OCI-M1 (cell line): ENCODE data around the gene TOX2.

Source experiments
- DNase-seq: peaks from one replicate; lab custom pipeline; 2025; lab: John Stamatoyannopoulos, UW

TOX2 gene

DNA sequence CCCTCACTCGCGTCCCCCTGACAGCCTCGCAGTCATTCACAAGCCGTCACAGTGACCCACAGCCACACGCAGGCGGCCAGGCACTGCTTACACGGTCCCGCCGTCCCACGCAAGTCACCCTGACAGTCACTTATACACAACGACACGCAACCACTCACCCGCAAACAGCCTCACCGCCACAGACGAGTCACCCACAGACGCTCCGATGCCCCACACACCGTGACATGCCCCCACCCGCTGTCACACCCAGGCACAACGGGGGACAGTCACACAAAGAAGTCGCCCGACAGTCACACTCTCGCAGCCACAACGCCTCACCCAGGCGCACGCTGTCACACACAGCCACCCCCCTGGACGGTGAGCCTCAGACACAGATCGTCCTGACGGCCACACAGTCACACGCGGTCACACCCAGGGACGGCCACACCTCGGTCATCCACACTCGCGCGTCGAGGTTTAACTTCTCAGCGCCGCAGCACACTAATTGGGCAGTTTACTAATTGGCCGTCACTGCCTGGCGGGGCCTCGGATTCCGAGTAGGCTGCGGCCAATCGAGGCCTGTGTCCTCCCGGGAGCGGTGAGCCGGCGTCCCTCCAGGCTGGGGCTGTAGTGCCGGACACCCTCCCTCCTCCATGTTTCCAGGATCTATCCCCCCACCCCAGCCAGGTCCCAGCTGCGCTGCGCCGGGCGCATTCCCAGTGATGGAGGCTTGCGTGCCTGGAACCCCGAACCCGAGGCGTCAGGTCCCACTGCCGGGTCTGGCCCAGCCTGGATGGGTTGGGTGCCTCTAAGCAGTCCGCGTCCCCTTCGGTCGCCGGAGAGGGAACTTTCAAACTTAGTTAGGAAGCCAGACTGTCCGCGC, 790 bp downstream of the TOX2 start:
- no peak for DNase-seq

DNA sequence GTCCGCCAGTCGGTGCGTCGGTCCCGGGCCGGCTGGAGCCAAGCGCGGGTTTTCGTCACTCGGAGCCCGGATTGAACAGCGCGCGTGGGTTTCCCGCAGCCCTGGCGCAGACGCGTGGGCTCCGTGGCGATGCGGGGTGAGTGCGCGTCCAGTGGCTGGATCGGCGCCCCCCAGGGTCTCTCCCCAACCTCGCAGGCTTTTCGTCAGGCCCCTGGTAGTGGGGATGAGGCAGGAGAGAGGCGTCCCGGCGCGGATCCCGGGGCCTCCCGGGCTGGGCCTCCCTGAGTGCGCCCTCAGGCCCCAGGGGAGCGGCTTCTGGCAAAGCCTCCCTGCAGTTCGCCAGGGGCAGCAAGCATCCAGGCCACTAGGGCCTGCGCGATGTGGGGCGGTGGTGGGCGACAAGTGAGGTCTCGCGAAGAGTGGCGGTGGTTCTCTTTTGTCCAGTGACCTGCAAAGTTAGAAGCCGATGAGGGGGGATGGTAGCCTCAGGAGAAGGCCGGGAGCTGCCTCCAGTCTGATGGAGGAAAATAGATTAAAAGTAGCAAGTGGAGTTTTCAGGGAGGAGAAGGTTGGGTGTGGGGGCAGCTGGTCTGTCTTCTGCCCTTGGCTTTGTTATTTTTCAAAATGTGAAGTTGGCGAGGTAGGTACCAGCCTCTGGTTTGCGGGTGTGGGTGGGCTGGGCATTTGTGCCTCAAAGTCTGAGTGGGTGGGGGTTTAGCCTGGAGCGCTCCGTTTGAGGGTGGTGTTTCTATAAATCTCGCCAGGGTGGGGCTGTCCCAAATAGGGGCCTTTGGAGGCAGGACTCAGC, 1.6 kb downstream of the TOX2 start:
- no peak for DNase-seq

DNA sequence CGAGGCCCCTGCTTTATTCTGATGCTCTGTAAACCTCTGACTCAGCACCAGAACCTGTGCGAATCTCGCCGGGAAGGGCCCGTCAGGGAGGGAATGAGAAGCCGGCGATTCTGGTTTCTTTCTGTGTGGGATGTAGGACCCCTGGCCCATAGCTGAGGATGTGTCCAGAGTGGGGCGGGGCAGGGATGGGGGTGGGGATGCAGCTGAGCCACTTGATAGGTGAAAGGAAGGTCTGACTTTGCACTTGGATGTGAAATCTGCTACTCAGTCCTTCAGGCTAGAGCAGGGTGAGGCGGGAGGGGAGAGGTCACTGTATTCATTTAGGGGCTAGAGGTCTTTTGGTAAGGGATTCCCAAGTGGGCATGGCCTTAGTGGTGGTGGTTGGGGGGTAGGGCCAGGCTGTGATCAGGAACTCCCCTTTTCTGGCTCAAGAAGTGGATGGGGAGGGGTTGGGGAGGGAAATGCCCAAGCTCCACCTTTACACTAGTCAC, 2.3 kb downstream of the TOX2 start:
- DNase-seq: no peak

DNA sequence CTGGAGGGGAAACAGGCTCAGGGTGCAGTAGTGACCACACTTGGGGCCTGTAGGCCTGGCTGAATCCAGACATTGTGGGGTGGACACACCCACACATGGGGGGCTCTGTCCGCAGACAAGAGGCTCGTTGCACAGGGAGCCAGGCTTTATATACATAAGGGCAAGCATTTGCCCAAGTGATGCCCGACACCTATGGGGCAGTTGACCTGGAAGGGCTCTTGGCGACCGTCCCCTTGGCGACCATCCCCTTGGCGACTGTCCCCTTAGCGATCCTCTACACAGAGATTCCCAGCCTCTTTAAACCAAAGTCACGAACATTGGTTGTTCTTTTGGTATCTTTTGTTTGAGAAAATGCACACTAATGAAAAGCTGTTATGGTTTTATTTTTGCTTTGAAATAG, 2.7 kb downstream of the TOX2 start:
- no peak for DNase-seq

DNA sequence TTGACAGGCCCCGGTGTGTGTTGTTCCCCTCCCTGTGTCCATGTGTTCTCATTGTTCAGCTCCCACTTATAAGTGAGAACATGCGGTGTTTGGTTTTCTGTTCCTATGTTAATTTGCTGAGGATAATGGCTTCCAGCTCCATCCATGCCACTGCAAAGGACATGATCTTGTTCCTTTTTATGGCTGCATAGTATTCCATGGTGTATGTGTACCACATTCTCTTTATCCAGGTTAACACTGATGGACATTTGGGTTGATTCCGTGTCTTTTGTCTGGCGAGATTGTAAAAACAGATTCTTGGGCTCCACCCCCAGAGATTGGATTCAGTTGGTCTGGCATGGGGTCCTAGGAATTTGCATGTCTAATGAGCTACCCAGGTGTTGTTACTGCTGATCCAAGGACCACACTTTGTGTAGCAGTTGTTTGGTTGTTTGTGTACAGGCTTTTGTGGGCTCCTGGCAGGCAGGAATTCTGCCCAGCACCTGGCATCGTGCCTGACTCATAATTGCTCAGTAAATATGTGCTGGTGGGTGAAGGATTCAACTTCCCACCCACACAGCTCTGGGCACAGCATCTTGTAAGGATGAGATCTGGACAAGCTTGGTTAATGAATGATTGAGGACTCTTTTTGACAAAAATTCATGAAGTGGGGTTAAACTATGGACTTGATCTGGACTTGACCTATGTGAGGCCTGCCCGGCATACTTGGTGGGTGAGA, 5.2 kb downstream of the TOX2 start:
- DNase-seq: no peak

DNA sequence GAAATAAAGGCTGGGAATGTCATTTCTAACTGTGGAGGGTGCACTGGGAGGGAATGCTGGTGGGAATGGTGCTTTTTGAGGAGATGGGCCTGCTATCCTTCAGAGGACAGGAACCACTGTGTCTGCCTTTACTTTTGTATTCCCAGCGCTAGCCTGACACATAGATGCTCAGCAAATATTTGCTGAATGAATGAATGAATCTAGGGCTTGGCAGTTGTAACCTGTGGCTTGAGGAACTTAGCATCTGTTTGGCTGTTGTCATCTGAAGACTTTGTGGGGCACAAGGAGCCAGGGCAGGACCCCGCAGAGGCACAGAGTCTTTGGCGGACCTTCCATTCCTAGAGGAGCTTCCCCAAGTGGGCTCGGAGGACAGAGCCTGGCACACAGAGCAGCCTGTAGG, 6.1 kb downstream of the TOX2 start:
- DNase-seq: no peak

DNA sequence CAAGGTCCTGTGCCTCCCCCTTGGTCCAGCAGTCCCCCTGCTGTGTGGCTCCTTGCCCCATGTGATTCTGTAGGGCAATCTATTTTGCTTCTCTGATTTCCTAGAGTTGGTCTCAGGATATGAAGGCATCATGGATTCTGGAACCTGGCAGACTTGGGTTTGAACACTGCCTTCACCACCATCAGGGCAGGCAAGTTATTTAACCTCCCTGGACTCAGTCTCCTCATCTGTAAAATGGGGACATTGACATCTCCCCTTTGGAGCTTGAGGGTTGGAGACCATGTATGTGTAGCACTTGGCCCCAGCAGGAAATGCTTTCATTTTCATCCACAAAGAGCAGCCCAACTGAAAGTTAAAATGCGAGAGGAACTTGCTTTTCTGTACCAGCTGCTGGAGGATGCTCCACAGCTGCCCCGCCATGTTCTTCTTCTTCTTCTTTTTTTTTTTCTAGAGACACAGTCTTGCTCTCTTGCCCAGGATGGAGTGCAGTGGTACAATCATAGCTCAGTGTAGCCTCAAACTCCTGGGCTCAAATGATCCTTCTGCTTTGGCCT, 6.7 kb downstream of the TOX2 start:
- no peak for DNase-seq

DNA sequence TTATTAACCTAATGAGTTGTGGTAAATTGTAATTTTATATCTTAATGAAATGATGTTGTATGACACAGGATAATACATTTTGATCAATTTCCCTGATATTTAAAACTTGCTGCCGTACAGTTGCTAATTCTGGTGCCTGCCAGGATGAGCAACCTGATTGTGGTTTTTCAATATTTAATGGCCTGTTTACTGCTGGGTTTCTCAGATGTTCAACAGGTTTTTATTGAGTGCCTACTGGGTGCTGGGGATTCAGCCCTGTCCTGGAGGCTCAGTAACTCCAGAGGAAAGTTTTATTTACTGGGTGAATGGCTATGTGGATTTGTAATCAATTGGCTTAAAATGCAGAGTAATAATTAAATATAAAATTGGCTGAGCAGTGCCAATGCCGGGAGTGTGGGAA, 8.0 kb downstream of the TOX2 start:
- DNase-seq: no peak

DNA sequence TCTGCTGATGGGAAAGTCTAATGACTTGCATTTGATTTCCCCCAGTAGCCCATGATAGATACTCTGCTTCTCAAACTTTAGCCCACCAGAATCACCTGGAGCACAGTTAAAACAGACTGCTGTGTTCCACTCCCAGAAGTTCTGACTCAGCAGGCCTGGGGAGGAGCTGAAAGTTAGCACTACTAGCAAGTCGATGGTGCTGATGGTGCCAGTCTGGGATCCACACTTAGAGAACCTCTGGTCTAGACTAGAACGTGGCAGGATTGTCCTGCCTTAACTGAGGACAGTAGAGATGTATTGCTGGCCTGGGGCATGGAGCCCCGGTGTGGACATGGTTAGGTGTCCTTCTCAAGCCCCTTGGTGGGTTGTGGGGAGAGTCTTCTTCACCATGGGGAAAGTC, 8.7 kb downstream of the TOX2 start:
- DNase-seq: no peak

DNA sequence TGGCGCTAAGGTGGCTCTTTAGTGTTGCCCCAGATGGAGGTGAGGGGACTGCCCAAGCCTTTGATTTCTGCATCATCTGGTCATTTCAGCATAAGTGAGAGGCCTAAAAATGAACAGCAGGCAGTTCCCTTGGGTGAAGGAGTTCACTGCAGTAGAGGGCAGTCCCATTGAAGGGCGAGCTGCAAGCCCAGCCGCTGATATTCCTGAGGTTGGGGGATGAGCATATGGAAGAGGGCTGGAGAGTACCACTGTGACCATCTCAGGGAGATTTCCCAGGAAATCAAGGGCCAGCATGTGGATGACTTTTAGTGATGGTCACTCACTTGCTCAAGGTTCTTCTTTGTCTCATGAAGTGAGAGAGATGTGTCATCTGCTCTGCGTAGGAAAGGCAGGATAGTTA, 9.3 kb downstream of the TOX2 start:
- DNase-seq: no peak

DNA sequence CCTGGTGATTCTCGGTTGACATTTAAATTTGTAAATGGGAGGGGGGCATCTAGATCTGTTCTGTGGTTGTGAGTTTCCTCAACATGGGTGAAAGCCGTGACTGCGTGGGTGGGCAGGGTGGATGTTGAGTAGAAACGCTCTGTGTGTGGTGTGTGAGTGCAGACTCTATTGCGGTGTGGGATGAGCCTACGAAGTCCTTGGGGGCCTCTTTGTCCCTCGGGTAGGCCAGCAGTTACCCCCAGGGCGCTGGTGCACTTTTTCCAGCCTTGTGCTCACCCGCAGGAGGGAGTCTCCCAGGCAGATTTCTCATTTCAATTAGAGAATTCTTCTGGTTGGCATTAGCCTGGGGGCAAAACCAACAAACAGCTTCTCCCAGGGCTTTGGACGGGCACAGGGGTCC, 10.6 kb downstream of the TOX2 start:
- DNase-seq: no peak

DNA sequence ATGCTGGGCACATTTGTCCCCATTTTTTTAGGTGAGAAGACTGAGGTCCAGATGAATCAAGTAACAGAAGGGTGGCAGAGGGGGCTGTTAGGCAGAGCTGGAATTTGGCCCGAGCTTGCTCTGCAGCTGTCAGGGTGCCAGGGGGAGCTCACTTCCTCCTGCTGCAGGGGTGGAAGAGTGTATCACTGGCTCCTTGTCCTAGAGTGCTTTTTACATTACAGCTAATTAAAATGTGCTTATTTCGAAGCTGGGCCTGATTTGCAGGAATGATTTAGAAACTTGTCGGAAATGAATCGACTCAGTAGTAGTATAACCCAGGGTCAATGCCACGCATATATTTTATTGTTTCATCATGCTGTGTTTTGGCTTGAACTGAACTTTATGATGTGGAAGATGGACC, 11.1 kb downstream of the TOX2 start:
- peak; percentile 27 for DNase-seq

DNA sequence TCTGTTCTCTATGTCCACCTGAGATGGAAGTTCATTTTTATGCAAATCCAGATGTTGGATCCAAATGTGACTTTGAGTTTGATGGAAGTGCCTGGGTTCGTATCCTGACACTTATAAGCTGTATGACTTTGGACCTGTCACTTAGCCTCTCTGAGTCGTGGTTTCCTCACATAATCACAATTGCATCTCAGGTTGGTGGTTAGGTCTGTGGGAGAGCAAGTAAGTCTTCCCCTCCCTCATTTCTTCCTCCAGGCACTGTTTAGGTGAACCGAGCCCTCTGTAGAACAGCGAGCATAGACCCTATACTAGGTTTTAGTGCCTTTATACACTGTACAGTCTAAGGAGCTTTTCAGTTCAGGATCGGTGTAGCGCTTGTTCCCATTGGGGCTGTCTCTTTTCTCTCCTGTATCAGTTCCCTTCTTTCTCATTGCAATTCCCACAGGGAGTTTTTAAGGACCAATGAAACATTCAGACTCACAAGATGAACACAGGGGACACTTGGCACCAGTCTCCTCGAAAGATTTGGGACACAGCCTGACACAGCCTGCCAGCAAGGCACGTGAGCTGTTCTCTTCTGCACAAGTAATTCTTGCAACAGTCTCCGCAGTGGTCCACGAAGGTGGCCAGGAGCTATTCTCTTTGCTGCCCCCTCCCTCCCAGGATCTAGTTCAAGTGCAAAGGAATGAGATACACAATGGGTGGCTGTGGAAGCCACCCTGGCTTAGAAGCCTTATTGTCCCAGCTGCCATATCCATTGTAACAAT, 11.8 kb downstream of the TOX2 start:
- DNase-seq: no peak

DNA sequence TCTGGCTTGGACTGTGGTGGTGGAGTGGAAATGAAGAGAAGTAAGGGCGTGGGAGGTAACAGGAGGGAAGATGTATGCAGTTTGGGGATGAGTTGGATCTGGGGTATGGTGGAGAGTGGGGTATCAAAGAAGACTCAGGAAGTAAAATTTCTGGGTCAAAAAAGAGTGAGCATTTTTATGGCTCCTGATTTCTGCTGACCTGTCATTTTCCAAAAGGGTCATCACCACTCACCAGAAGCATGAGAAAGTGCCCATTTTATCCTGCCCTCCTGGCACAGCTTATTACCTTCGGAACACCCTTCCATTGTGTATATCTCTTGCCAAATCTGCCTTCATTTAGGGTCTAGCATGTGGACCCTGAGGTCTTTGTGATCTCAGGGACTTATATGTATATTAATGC, 17.3 kb downstream of the TOX2 start:
- DNase-seq: no peak

DNA sequence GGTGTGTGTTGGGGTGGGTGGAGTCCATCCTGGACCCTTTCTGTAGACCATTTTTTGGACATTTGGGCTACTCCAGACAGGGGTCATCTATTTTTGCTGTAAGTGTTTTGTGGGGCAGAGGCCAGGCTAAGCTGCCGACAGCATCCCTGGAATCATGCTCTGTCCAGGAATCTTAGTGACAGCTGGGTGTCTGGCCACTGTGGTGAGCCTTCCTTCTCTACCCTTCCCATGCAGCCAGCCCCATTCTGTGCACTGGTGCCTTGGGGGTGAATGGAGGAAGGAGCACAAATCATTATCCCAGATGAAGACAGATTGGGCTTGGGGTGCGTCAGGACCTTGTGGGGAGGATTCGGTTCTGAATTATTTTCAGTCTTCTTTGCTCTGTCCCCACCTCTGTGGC, 20.2 kb downstream of the TOX2 start:
- DNase-seq: no peak

DNA sequence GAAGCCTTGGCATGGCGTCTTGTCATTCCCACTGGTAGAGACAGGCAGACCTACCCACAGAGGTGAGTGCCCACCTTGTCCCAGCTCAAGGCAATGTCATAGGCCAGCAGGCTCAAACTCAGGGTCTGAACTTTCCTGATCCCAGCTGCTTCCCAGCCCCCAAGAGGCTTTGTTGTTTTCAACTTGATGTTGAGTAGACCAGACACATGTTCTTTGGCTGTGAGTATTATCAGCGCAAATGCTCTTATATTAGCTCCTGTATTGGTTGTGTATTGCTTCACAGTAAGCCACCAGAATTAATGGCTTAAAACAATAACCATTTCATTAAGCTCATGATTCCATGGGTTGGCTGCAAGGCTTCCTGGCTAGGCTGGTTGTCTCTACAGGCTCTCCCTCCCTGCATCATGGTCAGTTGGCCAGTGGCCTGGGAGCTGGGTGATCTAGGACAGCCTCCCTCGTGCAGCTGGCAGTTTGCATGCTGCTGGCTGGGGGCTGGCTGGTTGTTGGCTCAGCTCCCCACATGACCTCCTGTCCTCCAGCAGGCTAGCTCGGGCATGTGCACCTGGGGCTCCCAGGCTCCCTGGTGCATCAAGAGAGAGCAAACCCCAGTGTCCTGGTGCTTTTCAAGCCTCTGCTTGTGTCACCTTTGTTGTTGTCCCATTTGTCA, 21.6 kb downstream of the TOX2 start:
- DNase-seq: no peak

DNA sequence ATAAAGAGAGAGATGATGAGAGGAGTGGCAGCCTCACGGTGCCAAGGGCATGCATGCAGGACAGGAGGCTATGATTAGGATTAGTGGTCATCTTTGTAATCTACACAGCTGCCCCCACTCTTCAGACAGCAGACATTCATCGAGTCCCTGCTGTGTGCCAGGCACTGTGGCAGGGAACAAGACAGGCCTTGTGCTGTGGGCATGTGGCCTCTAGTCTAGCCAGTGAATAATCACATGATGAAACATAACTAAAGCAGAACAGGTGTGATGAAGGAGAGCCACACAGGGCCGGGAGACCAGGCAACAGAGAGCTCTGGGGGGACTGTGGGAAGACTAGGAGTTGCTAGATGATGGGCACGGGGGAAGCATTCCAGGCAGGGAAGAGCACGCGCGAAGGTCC, 22.2 kb downstream of the TOX2 start:
- no peak for DNase-seq

DNA sequence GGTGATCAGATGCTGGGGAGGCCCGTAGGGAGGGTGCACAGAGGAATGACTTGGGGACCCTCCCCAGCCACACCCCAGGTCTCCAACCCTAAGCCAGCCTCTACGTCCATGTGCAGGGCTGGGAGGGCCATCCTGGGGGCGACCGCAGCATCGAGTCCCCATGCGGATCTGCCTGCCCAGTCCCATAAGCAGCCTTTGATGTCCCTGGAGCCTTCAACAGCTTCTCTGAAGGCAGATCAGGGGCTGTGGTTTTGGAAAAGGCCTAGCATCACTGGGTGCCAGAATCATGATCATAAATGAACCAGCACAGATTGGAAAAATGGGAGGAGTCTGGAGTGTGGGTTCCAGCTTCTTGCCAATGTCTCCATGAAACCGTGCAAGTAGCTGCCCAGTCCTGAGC, 22.9 kb downstream of the TOX2 start:
- DNase-seq: no peak

DNA sequence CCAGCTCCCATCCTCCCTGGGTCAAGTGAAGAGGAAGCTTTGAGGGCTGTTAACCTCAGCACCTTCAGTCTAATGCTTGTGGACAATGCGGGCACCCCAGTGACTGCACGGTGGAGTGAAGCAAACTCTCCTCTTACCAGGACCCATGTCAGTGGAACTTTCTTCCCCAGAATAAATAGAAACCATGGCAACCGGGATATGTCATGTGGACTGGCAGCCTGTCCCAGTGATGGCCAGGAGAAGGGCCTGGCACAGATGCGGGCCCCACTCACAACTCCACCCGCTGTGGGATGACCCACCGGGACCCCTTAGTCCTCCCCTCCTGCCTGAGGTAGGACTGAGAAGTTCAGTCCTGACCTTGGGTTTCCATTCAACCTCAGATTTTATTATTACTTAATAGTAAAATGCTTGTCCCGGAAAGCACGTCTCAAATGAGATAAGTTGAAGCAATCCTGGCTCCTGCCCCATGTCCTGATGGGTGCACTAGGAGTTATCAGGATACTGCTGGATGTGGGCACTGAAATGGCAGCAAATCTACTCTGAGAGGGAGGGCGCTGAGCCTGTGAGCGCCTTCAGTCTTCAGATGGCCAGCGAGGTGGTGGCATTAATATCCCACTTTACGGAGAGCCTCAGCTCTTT, 23.5 kb downstream of the TOX2 start:
- no peak for DNase-seq

DNA sequence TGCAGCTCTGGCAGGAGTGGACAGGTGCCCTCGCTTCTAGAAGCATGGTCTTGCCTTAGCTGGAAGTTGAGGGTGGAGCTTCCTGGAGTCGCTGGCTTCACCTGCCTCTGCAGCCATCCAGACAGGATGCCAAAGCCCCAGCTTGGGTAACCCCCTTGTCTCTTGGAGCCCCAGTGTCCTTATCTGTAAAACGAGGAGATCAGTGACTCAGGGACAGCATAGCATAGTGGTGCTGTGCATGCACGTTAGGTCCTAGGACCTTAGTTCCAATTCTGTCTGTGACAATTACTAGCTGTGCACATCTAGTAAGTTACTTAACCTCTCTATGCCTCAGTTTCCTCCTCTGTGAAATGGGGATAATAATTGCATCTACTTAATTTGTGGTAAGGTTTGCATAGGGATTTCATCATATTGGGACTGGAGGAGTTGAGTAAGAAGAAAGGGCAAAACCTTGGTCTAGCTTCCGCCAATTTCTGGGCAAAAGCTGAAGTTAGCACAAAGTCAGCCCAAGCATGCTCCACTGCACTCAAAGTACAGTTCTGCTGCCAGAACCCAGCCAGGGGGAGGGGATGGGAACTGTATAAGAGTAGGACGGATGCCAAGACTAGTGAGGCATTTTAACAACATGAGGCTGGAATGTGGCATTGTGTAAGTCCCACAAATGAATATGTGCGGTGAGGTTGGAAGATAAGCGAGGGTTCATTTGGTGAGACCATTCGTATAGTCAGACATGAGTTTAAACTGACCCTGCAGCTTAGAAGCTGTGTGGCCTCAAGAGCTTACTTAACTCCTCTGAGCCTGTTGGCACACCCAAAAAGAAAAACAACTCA, 24.5 kb downstream of the TOX2 start:
- DNase-seq: peak; percentile 67
